WTC11 (cell line): ENCODE data around the gene CTIF. TPM values are rescaled to one million over a fixed set of nuclear protein-coding genes. Genes with fewer than 3 reads are reported as not detected.

ENCODE experiments used
- ATAC-seq: fragments of 200-7000 bp; cut with Tn5 transposase; 2 replicates; pipeline ENCODE4 v1.10.0; 2021; ENCODE audit warnings: mild to moderate bottlenecking, moderate library complexity
- CTCF ChIA-PET: fragments of 300-600 bp; sonication (Branson Sonifier 250); formaldehyde crosslinking; loops from one replicate; lab custom pipeline; 2021; ENCODE audit warnings: antibody characterized with exemption; lab: Charles Lee
- POLR2A ChIA-PET: fragments of 350-600 bp; sonication (Branson Sonifier 250); formaldehyde crosslinking; loops from one replicate; lab custom pipeline; 2021; ENCODE audit warnings: antibody characterized with exemption; lab: Charles Lee
- DNase-seq: peaks from one replicate; pipeline ENCODE4 v3.0.0; 2021; ENCODE audit warnings: low spot score
- H3K27ac Mint-ChIP-seq: 2 replicates; pipeline ENCODE4 v1.8.0; 2021; ENCODE audit warnings: mixed read lengths
- H3K27me3 Mint-ChIP-seq: 2 replicates; pipeline ENCODE4 v1.8.0; 2021; ENCODE audit warnings: low read depth, mild to moderate bottlenecking, moderate library complexity, mixed read lengths
- H3K36me3 Mint-ChIP-seq: 2 replicates; pipeline ENCODE4 v1.8.0; 2021; ENCODE audit warnings: mixed read lengths
- H3K4me1 Mint-ChIP-seq: 2 replicates; pipeline ENCODE4 v1.8.0; 2022; ENCODE audit warnings: mixed read lengths
- H3K4me3 Mint-ChIP-seq: 2 replicates; pipeline ENCODE4 v1.8.0; 2021; ENCODE audit warnings: mild to moderate bottlenecking, moderate library complexity, mixed read lengths
- H3K9me3 Mint-ChIP-seq: 2 replicates; pipeline ENCODE4 v1.8.0; 2021; ENCODE audit warnings: mixed read lengths
- ARID4B ChIP-seq: sonication (generic); formaldehyde crosslinking; IDR thresholded peaks from 2 replicates; pipeline ENCODE4 v1.8.0; 2023; ENCODE audit warnings: missing genetic modification reagents, mild to moderate bottlenecking, borderline replicate concordance
- ATF2 ChIP-seq: sonication (generic); formaldehyde crosslinking; IDR thresholded peaks from 2 replicates; pipeline ENCODE4 v1.8.1; 2022; ENCODE audit warnings: low read depth, missing genetic modification reagents, borderline replicate concordance
- E2F1 ChIP-seq: sonication (generic); formaldehyde crosslinking; IDR thresholded peaks from 2 replicates; pipeline ENCODE4 v1.8.0; 2022; ENCODE audit warnings: mild to moderate bottlenecking, missing genetic modification reagents
- FOXP1 ChIP-seq: sonication (generic); formaldehyde crosslinking; IDR thresholded peaks from 2 replicates; pipeline ENCODE4 v1.8.0; 2022; ENCODE audit warnings: missing genetic modification reagents, mild to moderate bottlenecking, moderate library complexity, borderline replicate concordance
- IRF2 ChIP-seq: sonication (generic); formaldehyde crosslinking; IDR thresholded peaks from 2 replicates; pipeline ENCODE4 v1.8.0; 2022; ENCODE audit warnings: low read depth, missing genetic modification reagents, borderline replicate concordance
- JAZF1 ChIP-seq: fragments of 250-450 bp; sonication (Bioruptor Pico); IDR thresholded peaks from 2 replicates; pipeline ENCODE4 v1.9.0; 2021; ENCODE audit warnings: moderate library complexity, mild to moderate bottlenecking, inconsistent platforms
- NFYB ChIP-seq: sonication (generic); formaldehyde crosslinking; conservative IDR thresholded peaks from 2 replicates; pipeline ENCODE4 v1.8.0; 2022; ENCODE audit warnings: low read depth, missing genetic modification reagents
- RORB ChIP-seq: fragments of 250-450 bp; sonication (Bioruptor Pico); IDR thresholded peaks from 2 replicates; pipeline ENCODE4 v1.9.0; 2021; ENCODE audit warnings: mild to moderate bottlenecking
- SOX15 ChIP-seq: fragments of 250-450 bp; sonication (Bioruptor Pico); IDR thresholded peaks from 2 replicates; pipeline ENCODE4 v1.9.0; 2021; ENCODE audit warnings: mild to moderate bottlenecking
- TEAD4 ChIP-seq: sonication (generic); formaldehyde crosslinking; IDR thresholded peaks from 2 replicates; pipeline ENCODE4 v1.8.0; 2022; ENCODE audit warnings: mild to moderate bottlenecking, missing genetic modification reagents
- ZNF423 ChIP-seq: fragments of 250-450 bp; sonication (Bioruptor Pico); IDR thresholded peaks from 2 replicates; pipeline ENCODE4 v2.1.2; 2022; ENCODE audit warnings: mild to moderate bottlenecking, moderate library complexity
- ZNF671 ChIP-seq: fragments of 250-450 bp; sonication (Bioruptor Pico); IDR thresholded peaks from 2 replicates; pipeline ENCODE4 v1.8.0; 2021; ENCODE audit warnings: mild to moderate bottlenecking
- total RNA-seq: library from RNA; stranded (reverse); gene quantifications from 3 replicates; pipeline ENCODE4 v1.2.3, GENCODE V29; 2021
- TF ChIP-seq, protein P1 (sequence below): sonication (generic); formaldehyde crosslinking; IDR thresholded peaks from 2 replicates; pipeline ENCODE4 v1.8.0; 2023; ENCODE audit warnings: mild to moderate bottlenecking, missing genetic modification reagents
- TF ChIP-seq, protein P2 (sequence below): sonication (generic); formaldehyde crosslinking; IDR thresholded peaks from 2 replicates; pipeline ENCODE4 v1.8.1; 2022; ENCODE audit warnings: mild to moderate bottlenecking, moderate library complexity, missing genetic modification reagents
- TF ChIP-seq, protein P3 (sequence below): sonication (generic); formaldehyde crosslinking; conservative IDR thresholded peaks from 2 replicates; pipeline ENCODE4 v1.8.1; 2022; ENCODE audit warnings: mild to moderate bottlenecking, missing genetic modification reagents
- TF ChIP-seq, protein P4 (sequence below): sonication (generic); formaldehyde crosslinking; IDR thresholded peaks from 2 replicates; pipeline ENCODE4 v1.8.0; 2022; ENCODE audit warnings: missing genetic modification reagents

CTIF gene
- total RNA-seq, 1 experiment from 2014 or later, result 28.5 TPM

DNA sequence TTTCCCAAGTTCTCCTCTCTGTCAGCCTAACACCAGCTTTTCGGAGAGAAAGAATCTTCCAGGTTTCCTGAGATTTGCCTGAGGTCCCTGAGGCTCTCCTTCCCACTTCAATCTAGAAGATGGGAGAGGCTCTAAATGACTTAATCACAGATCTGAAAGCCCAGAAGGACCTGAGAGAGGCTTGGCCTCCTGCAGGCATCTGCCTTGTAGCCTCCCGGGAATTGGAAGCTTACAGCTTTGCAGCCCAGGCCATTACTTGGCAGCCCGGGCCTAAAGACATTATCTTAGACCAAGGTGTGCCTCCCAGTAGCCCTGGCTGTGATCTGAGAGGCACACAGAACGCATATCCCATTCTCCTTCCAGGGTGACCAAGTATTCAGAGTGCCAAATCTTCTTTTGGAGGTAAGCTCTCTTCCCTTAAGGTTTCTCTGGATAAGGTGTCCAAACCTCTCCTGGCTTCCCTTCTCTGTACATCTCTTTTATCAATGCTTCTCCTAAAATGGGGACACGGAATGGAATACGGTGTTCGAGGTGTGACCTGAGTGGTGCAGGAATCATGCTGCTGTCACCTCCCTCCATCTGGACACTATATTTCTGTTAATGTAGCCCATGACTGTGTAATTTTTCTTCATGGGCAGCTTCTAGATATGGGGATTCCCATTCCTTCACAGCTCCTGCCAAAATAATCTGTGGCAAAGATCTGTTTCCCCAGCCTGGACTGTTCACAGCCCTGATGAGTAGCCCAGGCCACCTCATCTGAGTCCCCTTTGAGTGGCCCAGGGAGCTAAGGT lies 16.0 kb downstream of the CTIF start:
- Mint-ChIP-seq H3K27me3 (no peaks in the 10 kb centered on the region), H3K4me3 (no peak overlapping the region), H3K27ac (no peak overlapping the region), H3K4me1 (peaks cover 5% of the 10 kb centered on the region), H3K36me3 (no peaks in the 10 kb centered on the region), H3K9me3 (0 out of 2 replicates have a peak, but pooled peaks cover 3% of the 10 kb centered on the region)
- ChIA-PET POLR2A (no interaction called here), CTCF (no interaction called here)
- DNase-seq, result no peak
- TF ChIP-seq, protein P1, sequence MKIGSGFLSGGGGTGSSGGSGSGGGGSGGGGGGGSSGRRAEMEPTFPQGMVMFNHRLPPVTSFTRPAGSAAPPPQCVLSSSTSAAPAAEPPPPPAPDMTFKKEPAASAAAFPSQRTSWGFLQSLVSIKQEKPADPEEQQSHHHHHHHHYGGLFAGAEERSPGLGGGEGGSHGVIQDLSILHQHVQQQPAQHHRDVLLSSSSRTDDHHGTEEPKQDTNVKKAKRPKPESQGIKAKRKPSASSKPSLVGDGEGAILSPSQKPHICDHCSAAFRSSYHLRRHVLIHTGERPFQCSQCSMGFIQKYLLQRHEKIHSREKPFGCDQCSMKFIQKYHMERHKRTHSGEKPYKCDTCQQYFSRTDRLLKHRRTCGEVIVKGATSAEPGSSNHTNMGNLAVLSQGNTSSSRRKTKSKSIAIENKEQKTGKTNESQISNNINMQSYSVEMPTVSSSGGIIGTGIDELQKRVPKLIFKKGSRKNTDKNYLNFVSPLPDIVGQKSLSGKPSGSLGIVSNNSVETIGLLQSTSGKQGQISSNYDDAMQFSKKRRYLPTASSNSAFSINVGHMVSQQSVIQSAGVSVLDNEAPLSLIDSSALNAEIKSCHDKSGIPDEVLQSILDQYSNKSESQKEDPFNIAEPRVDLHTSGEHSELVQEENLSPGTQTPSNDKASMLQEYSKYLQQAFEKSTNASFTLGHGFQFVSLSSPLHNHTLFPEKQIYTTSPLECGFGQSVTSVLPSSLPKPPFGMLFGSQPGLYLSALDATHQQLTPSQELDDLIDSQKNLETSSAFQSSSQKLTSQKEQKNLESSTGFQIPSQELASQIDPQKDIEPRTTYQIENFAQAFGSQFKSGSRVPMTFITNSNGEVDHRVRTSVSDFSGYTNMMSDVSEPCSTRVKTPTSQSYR (CRISPR knock-in tag), result no peak
- TF ChIP-seq SOX15 (CRISPR knock-in tag) (no peak), IRF2 (CRISPR knock-in tag) (no peak), NFYB (CRISPR knock-in tag) (no peak), ARID4B (no peak), ZNF423 (CRISPR knock-in tag) (no peak)
- TF ChIP-seq, protein P2, sequence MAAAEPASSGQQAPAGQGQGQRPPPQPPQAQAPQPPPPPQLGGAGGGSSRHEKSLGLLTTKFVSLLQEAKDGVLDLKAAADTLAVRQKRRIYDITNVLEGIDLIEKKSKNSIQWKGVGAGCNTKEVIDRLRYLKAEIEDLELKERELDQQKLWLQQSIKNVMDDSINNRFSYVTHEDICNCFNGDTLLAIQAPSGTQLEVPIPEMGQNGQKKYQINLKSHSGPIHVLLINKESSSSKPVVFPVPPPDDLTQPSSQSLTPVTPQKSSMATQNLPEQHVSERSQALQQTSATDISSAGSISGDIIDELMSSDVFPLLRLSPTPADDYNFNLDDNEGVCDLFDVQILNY (CRISPR knock-in tag), result no peak
- TF ChIP-seq, protein P3, sequence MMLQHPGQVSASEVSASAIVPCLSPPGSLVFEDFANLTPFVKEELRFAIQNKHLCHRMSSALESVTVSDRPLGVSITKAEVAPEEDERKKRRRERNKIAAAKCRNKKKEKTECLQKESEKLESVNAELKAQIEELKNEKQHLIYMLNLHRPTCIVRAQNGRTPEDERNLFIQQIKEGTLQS (CRISPR knock-in tag), result no peak
- no peak for ATAC-seq

DNA sequence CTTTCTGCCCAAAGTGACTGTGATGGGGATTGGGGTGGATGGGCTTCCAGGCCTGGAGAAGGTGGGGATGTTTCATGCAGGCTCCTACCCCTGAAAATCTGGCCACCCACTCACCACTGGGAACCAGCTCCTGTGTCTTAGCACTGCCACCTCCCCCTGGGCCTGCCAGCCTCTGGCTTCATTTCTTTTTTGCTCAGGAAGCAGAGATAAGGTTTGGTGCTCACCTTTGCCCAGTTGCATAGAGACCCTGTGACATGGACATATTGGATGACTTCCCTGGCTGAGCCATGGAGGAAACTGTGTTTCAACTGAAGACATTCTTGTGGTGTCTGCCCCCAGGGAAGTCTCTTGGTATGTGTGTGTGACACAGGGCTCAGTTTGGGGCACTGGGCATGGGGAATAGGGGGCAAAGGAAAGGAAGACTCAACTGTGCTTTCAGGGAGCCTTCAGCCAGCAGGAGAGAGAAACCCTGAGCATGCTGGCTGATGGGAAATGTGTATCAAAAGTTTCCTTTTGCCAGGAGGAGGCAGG lies 16.7 kb downstream of the CTIF start:
- H3K4me3 Mint-ChIP-seq, result no peak overlapping the region
- no peak overlapping the region for H3K27ac Mint-ChIP-seq
- peaks cover 5% of the 10 kb centered on the region for H3K4me1 Mint-ChIP-seq
- H3K36me3 Mint-ChIP-seq, result no peaks in the 10 kb centered on the region
- H3K9me3 Mint-ChIP-seq, result 0 out of 2 replicates have a peak, but pooled peaks cover 3% of the 10 kb centered on the region
- ChIA-PET CTCF (no interaction called here), POLR2A (no interaction called here)
- DNase-seq, result no peak
- ATAC-seq, result no peak
- no peaks in the 10 kb centered on the region for H3K27me3 Mint-ChIP-seq
- TF ChIP-seq ATF2, result no peak
- no peak for TF ChIP-seq JAZF1 (CRISPR knock-in tag)
- no peak for TF ChIP-seq FOXP1 (CRISPR knock-in tag)
- no peak for TF ChIP-seq RORB (CRISPR knock-in tag)
- TF ChIP-seq TEAD4 (CRISPR knock-in tag), result no peak
- no peak for TF ChIP-seq E2F1 (CRISPR knock-in tag)
- TF ChIP-seq, protein P4, sequence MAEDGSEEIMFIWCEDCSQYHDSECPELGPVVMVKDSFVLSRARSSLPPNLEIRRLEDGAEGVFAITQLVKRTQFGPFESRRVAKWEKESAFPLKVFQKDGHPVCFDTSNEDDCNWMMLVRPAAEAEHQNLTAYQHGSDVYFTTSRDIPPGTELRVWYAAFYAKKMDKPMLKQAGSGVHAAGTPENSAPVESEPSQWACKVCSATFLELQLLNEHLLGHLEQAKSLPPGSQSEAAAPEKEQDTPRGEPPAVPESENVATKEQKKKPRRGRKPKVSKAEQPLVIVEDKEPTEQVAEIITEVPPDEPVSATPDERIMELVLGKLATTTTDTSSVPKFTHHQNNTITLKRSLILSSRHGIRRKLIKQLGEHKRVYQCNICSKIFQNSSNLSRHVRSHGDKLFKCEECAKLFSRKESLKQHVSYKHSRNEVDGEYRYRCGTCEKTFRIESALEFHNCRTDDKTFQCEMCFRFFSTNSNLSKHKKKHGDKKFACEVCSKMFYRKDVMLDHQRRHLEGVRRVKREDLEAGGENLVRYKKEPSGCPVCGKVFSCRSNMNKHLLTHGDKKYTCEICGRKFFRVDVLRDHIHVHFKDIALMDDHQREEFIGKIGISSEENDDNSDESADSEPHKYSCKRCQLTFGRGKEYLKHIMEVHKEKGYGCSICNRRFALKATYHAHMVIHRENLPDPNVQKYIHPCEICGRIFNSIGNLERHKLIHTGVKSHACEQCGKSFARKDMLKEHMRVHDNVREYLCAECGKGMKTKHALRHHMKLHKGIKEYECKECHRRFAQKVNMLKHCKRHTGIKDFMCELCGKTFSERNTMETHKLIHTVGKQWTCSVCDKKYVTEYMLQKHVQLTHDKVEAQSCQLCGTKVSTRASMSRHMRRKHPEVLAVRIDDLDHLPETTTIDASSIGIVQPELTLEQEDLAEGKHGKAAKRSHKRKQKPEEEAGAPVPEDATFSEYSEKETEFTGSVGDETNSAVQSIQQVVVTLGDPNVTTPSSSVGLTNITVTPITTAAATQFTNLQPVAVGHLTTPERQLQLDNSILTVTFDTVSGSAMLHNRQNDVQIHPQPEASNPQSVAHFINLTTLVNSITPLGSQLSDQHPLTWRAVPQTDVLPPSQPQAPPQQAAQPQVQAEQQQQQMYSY, result no peak
- TF ChIP-seq, protein P3 (CRISPR knock-in tag), result no peak
- TF ChIP-seq ZNF671 (CRISPR knock-in tag), result no peak
